NCI-H748 (cell line): Measurements from ENCODE around the gene GLI2.

Experiments
- DNase-seq: peaks from one replicate; lab custom pipeline; 2025; ENCODE audit not compliant: unreplicated experiment; lab: John Stamatoyannopoulos, UW

The GLI2 gene

DNA sequence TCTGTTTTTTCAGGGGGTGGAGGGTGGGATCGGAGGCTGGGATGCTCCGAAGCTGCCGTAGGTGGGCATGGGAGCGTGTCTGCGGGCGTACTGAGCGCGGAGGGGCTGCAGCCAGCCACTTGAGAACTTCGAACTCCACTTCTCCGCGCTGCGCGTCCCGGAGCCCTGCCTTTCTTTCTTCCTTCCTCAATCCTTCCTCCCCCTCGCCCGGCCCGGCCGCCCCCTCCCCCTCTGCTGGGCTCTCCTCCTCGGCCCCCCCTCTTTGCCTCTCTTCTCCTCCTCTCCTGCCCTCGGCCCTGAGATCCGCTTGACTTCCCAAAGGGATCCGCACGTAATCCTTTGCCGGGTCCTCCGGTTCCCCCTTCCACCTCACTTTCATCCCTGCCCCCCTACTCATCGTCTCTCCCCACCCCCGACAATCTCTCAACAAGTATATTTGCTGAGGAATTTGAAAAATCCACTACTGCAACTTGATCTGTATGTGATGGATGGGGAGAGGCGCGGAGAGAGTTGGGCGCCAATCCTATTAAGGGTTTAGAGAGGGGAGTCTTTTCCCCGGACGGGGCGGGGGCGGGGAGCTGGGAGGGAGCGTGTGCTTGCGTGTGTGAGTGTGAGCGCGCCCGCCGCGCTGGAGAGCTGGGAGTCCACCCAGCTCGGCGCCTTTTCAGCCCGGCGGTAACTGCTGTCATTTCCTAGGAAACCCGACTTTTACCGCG lies 1.1 kb downstream of the GLI2 start:
- peak; percentile 60 for DNase-seq

- DNase-seq: peak; percentile 43
Observed at GRCh38 chr2:120737340-120738101, 1.9 kb downstream of the GLI2 start.

- no peak for DNase-seq
Observed at GRCh38 chr2:120738117-120738516, 2.4 kb downstream of the GLI2 start.

DNA sequence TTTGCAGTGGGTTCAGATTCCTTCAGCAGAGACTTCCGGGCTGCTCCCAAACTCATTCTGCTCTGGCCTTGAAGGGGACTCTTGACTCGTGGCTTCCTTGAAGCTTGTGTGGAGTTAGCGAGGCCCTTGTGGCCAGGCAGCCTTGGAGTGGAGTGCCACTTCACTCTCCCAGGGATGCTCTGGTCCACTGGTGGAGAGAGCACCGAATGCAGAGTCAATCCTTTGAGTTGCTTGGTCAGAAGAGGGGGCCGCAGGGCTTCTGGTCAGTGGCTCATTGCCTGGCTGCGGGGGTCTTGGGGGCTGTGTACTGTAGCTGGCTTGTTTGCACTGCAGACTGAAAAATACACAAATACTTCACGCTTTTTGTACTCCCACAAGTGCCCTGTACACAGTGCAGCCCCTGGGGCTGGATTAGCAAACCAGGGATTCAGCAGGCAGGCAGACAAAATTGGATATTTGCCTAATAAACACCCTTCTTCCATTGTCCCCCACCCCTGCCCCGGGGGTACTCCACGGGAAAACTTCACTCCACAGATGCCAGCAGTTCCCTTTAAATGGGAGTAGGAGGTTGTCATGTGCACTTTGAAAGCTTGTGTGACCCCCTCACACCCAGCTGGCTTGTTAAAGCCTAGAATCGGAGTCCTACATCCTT lies 3.2 kb downstream of the GLI2 start:
- DNase-seq: no peak

DNA sequence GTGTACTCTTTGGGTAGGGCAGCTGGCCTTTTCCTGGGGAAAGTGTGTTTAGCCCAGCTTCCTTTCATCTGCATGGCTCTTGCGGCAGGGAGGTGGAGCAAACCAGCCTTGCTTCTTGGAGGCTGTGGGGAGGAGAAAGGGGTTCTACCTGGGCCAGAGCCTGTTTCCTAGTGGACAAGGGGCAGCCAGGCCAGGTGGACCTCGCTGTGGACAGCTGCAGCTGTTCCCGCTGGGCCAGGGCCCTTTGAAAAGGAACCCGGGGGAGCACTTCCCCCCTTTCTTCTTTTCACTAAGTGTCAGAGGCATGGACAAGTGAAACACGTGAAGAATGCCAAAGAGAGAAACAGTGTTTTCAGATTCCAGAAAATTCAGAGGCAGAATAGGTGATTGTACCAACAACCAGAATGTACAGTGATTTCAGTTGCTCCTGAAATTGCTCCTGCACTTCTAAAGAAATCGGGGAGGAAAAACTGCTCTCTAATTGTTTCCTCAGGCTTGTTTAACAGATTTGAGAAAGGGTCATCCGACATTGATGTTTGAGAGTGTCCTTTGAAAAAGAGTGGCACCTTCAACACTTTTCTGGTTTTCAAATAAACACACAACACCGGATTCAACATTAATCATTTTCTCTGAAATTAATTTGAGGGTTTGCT lies 3.9 kb downstream of the GLI2 start:
- peak; percentile 8 for DNase-seq

DNA sequence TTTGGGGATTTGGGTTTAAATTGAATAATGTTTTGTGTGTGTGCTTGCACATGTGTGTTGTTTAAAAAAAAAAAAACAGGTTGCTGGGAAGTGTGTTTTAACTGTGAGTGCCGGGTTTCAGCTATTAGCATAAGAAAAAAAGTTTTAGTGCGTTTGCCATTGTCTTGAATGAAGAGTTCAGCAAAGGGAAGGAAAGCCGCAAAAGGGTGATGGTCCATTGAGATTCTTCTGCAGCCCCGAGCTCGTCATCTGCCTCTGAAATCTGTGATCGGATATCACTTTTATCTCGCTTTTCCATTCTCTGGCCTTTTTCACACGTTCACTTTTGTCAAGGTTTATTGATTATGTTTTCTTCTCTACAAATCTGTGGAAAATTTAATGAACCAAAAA lies 4.7 kb downstream of the GLI2 start:
- DNase-seq: no peak

DNA sequence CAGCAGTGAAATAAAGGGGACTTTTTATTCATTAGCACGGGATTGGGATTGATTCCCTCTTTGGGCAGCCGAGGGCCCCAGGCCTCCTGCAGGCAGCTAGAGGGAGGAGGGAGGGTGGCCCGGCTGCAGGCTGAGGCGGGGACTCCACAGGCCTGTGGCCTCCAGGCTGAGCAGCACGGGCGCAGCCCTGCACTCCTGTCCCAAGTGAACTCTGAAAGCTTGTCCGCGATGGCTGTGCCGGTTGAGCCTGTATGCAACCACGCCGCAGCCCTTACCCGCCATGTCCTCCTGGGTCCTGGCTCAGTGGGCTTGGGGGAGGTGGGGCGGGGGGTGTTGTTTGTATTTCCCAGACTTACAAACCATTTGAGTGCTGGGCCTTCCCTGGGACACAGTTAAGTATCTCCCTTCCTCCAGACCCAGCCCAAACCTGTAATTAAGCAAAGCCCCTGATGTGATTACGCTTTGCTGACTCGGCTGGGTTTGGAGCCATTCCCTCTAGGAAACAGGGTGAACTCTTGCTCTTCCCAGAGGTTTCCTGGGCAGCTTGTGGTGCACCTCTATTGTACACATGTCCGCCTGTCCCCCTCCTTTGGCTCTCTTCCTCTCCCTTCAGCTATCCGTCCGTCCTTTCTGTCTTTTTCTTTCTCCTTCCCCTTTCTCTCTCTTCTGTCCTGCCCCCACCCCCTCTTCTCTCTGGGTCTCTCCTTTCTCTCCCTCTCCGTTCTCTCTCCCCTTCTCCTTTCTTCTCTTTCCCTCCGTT lies 5.3 kb downstream of the GLI2 start:
- peak; percentile 20 for DNase-seq

DNA sequence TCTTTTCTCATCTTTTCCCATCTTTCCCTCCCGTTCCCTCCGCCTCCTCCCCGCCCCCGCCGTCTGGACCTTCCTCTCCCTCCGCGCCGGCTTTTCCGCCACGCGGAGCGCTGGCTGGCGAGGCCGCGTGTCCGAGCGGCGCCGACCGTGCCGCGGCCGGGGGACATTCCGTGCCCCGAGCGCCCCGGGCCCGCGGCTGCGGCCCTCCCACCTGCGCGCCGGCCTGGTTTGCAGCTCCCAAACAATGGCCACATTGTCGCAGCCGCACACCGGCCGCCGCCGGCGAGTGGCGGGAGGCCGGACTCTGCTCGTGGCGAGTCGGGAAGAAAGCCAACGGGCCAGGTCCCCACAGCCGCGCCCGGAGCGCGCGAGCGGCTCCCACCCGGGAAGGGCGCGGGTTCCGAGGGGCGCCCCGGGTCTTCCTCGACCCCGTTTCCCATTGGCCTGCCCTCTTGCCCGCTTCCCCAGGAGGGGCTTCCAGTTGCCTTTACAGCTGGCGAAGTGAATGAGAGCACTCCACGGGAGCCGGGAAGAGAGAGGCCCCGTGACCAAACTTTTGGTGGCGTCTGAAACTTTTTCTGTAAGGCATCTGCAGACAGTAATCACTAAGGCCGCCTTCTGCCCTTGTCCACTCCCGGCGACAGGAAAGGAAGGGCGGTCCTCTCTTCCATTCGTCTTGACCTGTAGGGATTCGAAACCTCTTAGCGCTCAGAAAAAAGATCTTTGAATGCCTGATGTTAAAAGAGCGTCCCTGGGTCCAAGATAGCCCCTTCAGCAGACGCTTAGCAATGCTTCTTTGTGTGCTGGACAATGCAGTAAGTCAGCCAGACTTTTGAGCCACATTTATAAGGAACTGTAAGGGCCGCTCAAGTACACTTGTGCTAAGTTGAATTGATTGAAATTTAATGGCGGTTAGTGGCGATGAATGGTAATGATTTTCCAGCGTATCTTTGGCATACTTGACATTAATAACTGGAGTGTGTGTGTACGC lies 6.2 kb downstream of the GLI2 start:
- peak; percentile 32 for DNase-seq

- DNase-seq: no peak
Observed at GRCh38 chr2:120743657-120744056, 8.0 kb downstream of the GLI2 start.

GRCh38 chr2:120744817-120745216 lies 9.1 kb downstream of the GLI2 start:
- DNase-seq: no peak

GRCh38 chr2:120745420-120746111 lies 9.9 kb downstream of the GLI2 start:
- no peak for DNase-seq

DNA sequence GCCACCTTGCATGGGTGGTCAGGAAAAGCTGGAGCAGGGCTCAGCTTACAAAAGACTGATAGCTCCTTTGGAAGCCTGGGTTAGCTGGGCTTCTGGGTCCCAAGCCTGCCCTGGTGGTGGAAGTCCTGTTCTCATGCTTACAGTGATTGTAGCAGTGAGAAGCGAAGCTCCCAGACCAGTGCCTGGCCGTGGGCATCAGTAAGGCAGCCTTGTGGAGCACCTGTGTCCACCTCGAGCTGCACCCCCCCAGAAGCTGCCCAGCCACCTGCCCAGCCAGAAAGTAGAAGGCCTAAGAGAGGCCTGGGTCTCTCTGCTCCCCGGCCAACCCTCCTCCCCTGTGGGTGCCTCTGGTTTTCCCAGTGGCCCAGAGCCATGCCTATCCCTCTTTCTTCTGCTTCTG lies 10.5 kb downstream of the GLI2 start:
- no peak for DNase-seq

- no peak for DNase-seq
Observed at GRCh38 chr2:120747281-120747680, 11.6 kb downstream of the GLI2 start.

- no peak for DNase-seq
Observed at GRCh38 chr2:120747706-120748105, 12.0 kb downstream of the GLI2 start.

DNA sequence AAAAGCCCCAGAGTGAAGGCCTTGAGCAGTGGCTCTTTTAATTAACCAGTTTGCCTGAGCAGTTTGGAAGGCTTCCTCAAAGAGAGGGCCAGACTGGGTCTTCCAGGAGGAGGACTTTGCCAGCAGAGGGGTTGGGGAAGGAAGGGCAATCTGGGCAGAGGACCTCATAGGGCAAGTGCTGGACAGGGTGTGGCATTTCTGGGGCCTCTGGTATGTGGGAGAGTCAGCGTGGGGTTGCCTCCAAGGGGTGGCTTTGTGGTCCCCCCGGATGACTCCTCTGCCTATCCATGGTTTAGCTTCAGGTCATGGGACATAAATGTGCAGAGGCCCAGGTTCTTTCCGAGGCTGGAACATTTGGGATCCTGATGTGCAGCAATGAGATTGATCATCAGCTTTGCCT lies 12.6 kb downstream of the GLI2 start:
- no peak for DNase-seq

- DNase-seq: no peak
Observed at GRCh38 chr2:120748741-120749140, 13.1 kb downstream of the GLI2 start.

DNA sequence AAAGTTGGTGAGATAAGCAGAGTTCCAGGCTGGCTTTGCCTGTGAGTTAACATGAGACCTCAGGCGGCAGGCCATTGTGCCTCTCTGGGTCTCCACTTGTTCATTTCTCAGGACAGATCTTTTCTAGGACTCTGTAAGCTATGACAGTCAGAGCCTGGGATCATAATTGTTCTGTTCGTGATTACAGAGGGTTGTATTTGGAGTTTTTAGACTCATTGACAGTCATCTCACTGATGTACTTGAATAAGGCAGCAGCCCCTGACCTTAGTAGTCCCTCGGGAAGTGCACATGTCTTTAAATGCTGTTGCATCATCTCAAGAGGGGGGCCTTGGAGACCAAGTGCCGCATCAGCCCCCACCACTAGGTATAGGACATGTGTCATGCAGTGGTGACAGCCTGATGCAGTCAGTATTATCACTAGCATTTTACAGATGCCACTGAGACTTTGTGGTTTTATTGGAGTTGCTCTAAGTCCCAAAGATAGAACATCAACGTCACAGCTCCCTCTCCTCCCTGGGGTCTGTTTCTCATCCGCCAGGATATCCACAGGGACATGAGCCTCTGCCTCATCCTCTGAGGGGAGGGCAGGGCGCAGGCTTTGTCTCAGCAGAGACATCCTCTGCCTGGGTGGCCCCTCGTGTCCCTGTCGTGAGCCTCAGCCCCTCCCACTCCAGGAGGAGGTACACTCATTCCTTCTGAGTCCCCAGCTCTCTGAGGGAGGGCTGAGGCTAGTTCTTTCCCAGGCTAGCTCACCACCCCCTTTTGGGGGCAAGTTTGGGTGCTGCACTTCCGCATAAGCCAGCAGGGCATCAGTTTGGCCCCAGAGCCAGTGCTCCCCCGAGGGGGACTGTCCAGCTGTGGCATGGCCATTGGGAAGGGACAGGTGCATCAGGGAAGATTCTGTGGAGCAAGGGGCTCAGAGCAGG lies 14.1 kb downstream of the GLI2 start:
- DNase-seq: no peak
